Cardiac muscle cell (in vitro differentiated cells and primary cell): Measurements from ENCODE around the gene OR2AP1. TPM values are rescaled to one million over a fixed set of nuclear protein-coding genes. Genes with fewer than 3 reads are reported as not detected.
"Not testable (repeated sequence)": the region's sequence is repeated elsewhere in the genome, so short reads cannot be mapped to it uniquely, and the experiment has no call there.

Source experiments
- DNase-seq, 2 donors: peaks; one replicate each; pipeline versions ENCODE4 v3.0.0 to v3.0.0-alpha.2; 2010 to 2017; ENCODE audit warnings: low read depth in 1 of 2, low spot score in 1 of 2
- H3K27ac ChIP-seq: fragments of 200-600 bp; sonication (generic); 2 replicates; pipeline ENCODE4 v1.5.1; 2016
- H3K27me3 ChIP-seq: fragments of 200-600 bp; sonication (generic); 2 replicates; pipeline ENCODE4 v1.6.0; 2016; ENCODE audit warnings: control low read depth
- H3K36me3 ChIP-seq: fragments of 200-600 bp; sonication (generic); 2 replicates; pipeline ENCODE4 v1.5.1; 2016; ENCODE audit warnings: control low read depth
- H3K4me1 ChIP-seq: fragments of 200-600 bp; sonication (generic); 2 replicates; pipeline ENCODE4 v1.8.1; 2017; ENCODE audit warnings: low read depth, mild to moderate bottlenecking, mixed run types
- H3K4me3 ChIP-seq: fragments of 200-600 bp; sonication (generic); 2 replicates; pipeline ENCODE4 v1.5.1; 2016; ENCODE audit warnings: mild to moderate bottlenecking
- H3K9me3 ChIP-seq: fragments of 200-600 bp; sonication (generic); 2 replicates; pipeline ENCODE4 v1.5.1; 2017; ENCODE audit warnings: low read depth, mild to moderate bottlenecking, control low read depth
- polyA plus RNA-seq: library from polyadenylated mRNA; unstranded; fragments of >200 nt; fragmentation: Nextera tagmentation; extraction: Ambion mirVana; gene quantifications from 2 replicates; pipeline ENCODE4 v1.2.1, GENCODE V29; 2016
- total RNA-seq: library from RNA; depleted of rRNA; stranded (reverse); fragments of >200 nt; gene quantifications from 2 replicates; pipeline ENCODE4 v1.2.3, GENCODE V29; 2016
- TF ChIP-seq, protein P1 (sequence below): IDR thresholded peaks from 2 replicates; pipeline ENCODE4 v1.5.1; 2012; ENCODE audit warnings: low read depth, mild to moderate bottlenecking, low read length

OR2AP1 gene
- total and polyA plus RNA-seq, 2 experiments from 2014 or later = not detected

- no peaks in the 10 kb centered on the region for H3K27me3 ChIP-seq
- H3K9me3 ChIP-seq = no peaks in the 10 kb centered on the region
- H3K36me3 ChIP-seq = no peaks in the 10 kb centered on the region
- no peak overlapping the region for H3K4me3 ChIP-seq
- TF ChIP-seq, protein P1, sequence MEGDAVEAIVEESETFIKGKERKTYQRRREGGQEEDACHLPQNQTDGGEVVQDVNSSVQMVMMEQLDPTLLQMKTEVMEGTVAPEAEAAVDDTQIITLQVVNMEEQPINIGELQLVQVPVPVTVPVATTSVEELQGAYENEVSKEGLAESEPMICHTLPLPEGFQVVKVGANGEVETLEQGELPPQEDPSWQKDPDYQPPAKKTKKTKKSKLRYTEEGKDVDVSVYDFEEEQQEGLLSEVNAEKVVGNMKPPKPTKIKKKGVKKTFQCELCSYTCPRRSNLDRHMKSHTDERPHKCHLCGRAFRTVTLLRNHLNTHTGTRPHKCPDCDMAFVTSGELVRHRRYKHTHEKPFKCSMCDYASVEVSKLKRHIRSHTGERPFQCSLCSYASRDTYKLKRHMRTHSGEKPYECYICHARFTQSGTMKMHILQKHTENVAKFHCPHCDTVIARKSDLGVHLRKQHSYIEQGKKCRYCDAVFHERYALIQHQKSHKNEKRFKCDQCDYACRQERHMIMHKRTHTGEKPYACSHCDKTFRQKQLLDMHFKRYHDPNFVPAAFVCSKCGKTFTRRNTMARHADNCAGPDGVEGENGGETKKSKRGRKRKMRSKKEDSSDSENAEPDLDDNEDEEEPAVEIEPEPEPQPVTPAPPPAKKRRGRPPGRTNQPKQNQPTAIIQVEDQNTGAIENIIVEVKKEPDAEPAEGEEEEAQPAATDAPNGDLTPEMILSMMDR = no peak
- H3K27ac ChIP-seq = no peak overlapping the region
- DNase-seq = no peak
- H3K4me1 ChIP-seq = no peaks in the 10 kb centered on the region
These were observed 9.8 kb downstream of the OR2AP1 start for GRCh38 chr12:55582066-55582465.

GRCh38 chr12:55585817-55586216 lies 13.5 kb downstream of the OR2AP1 start:
- no peak overlapping the region for H3K27ac ChIP-seq
- no peaks in the 10 kb centered on the region for H3K36me3 ChIP-seq
- no peaks in the 10 kb centered on the region for H3K4me1 ChIP-seq
- TF ChIP-seq, protein P1 = no peak
- no peaks in the 10 kb centered on the region for H3K27me3 ChIP-seq
- no peak overlapping the region for H3K4me3 ChIP-seq
- H3K9me3 ChIP-seq = no peaks in the 10 kb centered on the region
- DNase-seq = no peak

GRCh38 chr12:55590152-55590551 lies 17.9 kb downstream of the OR2AP1 start:
- H3K36me3 ChIP-seq, H3K27me3 ChIP-seq, H3K4me3 ChIP-seq, H3K27ac ChIP-seq, DNase-seq, H3K4me1 ChIP-seq, H3K9me3 ChIP-seq: not testable (repeated sequence)

DNA sequence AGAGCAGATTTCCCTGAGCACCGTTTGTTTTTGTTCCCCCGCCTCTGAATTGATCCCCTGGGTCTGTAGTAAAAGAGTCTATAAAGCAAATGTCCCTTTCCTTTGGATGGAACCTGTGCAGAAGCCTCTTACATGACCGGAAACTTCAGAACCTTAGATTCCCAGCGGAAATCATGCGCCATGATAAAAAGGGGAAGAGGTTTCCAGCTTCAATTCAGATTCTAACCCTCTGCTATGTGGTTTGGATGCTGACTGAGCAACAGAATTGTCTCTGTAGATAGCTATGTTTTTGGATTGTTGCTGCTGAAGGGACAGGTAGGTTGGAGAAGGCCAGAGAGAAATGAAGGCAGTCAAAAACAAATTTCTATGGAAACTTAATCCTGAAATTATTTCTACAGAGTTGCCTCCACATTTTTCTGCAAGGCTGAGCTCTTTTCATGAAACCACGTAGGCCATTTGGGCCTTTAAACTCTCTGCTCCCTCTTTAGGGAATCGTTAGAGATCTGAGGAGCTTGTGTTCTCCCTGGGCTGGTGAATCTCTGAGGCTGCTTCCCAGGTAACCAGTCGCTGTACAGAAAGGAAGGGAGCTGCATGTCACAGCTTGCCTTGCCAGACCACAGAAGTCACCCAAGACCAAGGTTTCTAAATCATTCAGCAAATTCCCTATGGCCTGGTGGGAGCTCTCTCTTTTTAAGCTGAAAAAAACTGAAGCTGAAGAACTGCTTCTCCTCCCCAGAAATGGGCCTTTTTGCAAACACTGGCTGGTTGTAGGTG lies 35.7 kb downstream of the OR2AP1 start:
- H3K4me1 ChIP-seq = no peaks in the 10 kb centered on the region
- TF ChIP-seq, protein P1 = no peak
- no peaks in the 10 kb centered on the region for H3K9me3 ChIP-seq

DNA sequence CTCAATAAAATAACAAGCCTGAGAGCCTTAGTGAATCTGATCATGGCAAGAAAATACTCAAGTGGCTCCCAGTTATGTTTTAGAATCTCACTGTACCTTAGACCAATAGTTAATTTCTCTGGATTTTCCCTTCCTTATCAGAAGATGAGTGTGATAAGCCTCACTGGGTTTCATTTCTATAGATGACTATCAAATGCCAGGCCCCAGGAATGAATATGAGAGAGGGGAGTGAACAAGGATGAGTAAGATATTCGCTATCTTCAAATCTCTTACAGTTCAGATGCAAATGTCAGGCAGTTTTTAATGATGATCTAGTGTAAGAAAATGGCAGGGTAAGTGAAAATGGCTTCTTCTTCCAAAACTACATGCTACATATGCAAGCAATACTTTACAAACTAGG lies 38.3 kb downstream of the OR2AP1 start:
- TF ChIP-seq, protein P1 = no peak
- H3K27me3 ChIP-seq = no peaks in the 10 kb centered on the region
- no peaks in the 10 kb centered on the region for H3K4me1 ChIP-seq
- no peak overlapping the region for H3K27ac ChIP-seq
- no peaks in the 10 kb centered on the region for H3K36me3 ChIP-seq
- no peak overlapping the region for H3K4me3 ChIP-seq
- no peak for DNase-seq
- H3K9me3 ChIP-seq = no peaks in the 10 kb centered on the region

More for the DNA sequence above, 35.7 kb downstream of the OR2AP1 start:
- H3K27ac ChIP-seq = no peak overlapping the region
- no peak overlapping the region for H3K4me3 ChIP-seq
- DNase-seq = no peak
- no peaks in the 10 kb centered on the region for H3K27me3 ChIP-seq
- no peaks in the 10 kb centered on the region for H3K36me3 ChIP-seq

GRCh38 chr12:55612646-55613045 lies 40.4 kb downstream of the OR2AP1 start:
- no peak overlapping the region for H3K27ac ChIP-seq
- H3K4me1 ChIP-seq = no peaks in the 10 kb centered on the region
- H3K4me3 ChIP-seq = no peak overlapping the region
- no peak for DNase-seq
- no peaks in the 10 kb centered on the region for H3K27me3 ChIP-seq
- H3K9me3 ChIP-seq = no peaks in the 10 kb centered on the region
- TF ChIP-seq, protein P1 = no peak
- H3K36me3 ChIP-seq = no peaks in the 10 kb centered on the region
